ENCODE data around the gene CANT1.

DNA sequence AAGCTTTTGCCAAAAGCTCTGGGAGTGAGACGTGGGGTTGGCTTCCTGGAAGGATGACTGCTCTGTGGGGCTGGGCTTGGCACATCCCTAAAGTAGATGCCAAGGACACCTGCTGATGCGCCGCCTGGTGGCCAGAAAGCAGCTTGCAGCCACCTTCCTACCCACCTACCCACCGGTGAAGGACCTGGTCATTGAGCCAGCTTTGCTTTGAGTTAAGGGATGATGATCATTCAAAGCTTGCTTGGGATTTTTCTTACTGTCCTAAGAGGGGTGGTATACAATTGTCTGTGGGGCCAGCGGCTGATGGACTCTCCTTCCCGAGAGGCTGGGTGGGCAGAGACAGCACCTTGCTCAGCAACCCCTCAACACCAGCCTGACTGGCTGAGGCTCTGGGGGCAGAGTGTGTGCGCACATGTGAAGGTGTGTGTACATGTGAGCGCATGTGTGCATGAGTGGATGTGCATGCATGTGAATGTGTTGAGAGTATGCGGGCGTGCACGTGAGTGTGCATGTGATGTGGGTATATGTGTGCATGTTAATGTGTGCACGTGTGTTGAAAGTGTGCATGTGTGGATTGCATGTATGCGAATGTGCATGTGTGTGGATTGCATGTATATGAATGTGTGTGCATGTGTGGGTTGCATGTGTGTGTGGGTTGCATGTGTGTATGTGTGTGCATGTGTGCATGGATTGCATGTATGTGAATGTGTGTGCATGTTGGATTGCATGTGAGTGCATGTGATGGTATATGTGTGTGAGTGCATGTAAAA is 33.0 kb upstream of the CANT1 start:
- TF ChIP-seq, protein P1, sequence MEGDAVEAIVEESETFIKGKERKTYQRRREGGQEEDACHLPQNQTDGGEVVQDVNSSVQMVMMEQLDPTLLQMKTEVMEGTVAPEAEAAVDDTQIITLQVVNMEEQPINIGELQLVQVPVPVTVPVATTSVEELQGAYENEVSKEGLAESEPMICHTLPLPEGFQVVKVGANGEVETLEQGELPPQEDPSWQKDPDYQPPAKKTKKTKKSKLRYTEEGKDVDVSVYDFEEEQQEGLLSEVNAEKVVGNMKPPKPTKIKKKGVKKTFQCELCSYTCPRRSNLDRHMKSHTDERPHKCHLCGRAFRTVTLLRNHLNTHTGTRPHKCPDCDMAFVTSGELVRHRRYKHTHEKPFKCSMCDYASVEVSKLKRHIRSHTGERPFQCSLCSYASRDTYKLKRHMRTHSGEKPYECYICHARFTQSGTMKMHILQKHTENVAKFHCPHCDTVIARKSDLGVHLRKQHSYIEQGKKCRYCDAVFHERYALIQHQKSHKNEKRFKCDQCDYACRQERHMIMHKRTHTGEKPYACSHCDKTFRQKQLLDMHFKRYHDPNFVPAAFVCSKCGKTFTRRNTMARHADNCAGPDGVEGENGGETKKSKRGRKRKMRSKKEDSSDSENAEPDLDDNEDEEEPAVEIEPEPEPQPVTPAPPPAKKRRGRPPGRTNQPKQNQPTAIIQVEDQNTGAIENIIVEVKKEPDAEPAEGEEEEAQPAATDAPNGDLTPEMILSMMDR (conservative IDR thresholded peaks at IDR 0.05) = peak; percentile 89
- TF ChIP-seq EZH2 (IDR thresholded peaks at IDR 0.05; ENCODE audit: low read depth) = no peak

Data from PC-9 (cell line).